Measurements from ENCODE around the gene TSPYL1.
"Not testable (repeated sequence)": the region's sequence is repeated elsewhere in the genome, so short reads cannot be mapped to it uniquely, and the experiment has no call there.

Gene TSPYL1

GRCh38 chr6:116292553-116292952 lies 12.8 kb upstream of the TSPYL1 start:
- no peak for DNase-seq

GRCh38 chr6:116291701-116292396 lies 12.1 kb upstream of the TSPYL1 start:
- DNase-seq = no peak

GRCh38 chr6:116290799-116291198 lies 11.1 kb upstream of the TSPYL1 start:
- DNase-seq = no peak

- DNase-seq = no peak
Observed at GRCh38 chr6:116289876-116290275, 10.1 kb upstream of the TSPYL1 start.

GRCh38 chr6:116287689-116288282 lies 8.1 kb upstream of the TSPYL1 start:
- DNase-seq = no peak

- DNase-seq = no peak
Observed at GRCh38 chr6:116286773-116287358, 7.1 kb upstream of the TSPYL1 start.

GRCh38 chr6:116284984-116285383 lies 5.3 kb upstream of the TSPYL1 start:
- DNase-seq = not testable (repeated sequence)

GRCh38 chr6:116283191-116283590 lies 3.5 kb upstream of the TSPYL1 start:
- DNase-seq = no peak

GRCh38 chr6:116282698-116283097 lies 3.0 kb upstream of the TSPYL1 start:
- no peak for DNase-seq

GRCh38 chr6:116280933-116281316 lies 1.2 kb upstream of the TSPYL1 start:
- DNase-seq = no peak

- DNase-seq = no peak
Observed at GRCh38 chr6:116280161-116280932, 617 bp upstream of the TSPYL1 start.

- DNase-seq = no peak
Observed at GRCh38 chr6:116278854-116279231, 887 bp downstream of the TSPYL1 start.

GRCh38 chr6:116278481-116278829 lies 1.3 kb downstream of the TSPYL1 start:
- no peak for DNase-seq

GRCh38 chr6:116277124-116277523 lies 2.6 kb downstream of the TSPYL1 start:
- DNase-seq = no peak

GRCh38 chr6:116271149-116271708 lies 8.5 kb downstream of the TSPYL1 start:
- no peak for DNase-seq

GRCh38 chr6:116268589-116269293 lies 11.0 kb downstream of the TSPYL1 start:
- DNase-seq = no peak

- no peak for DNase-seq
Observed at GRCh38 chr6:116267836-116268588, 11.7 kb downstream of the TSPYL1 start.

GRCh38 chr6:116266803-116267202 lies 12.9 kb downstream of the TSPYL1 start:
- no peak for DNase-seq

- DNase-seq = no peak
Observed at GRCh38 chr6:116265041-116265829, 14.5 kb downstream of the TSPYL1 start.

GRCh38 chr6:116263353-116263752 lies 16.4 kb downstream of the TSPYL1 start:
- no peak for DNase-seq

- no peak for DNase-seq
Observed at GRCh38 chr6:116258520-116258919, 21.2 kb downstream of the TSPYL1 start.

Measured in activated gamma-delta T cell (primary cell).